GM21576 (cell line): Measurements from ENCODE around the gene IFT25.

Experiments
- ATAC-seq: cut with Tn5 transposase; IDR thresholded peaks from one replicate; pipeline ENCODE4 v1.9.1; 2021; ENCODE audit warnings: mild to moderate bottlenecking, moderate library complexity; ENCODE audit not compliant: unreplicated experiment

The IFT25 gene

DNA sequence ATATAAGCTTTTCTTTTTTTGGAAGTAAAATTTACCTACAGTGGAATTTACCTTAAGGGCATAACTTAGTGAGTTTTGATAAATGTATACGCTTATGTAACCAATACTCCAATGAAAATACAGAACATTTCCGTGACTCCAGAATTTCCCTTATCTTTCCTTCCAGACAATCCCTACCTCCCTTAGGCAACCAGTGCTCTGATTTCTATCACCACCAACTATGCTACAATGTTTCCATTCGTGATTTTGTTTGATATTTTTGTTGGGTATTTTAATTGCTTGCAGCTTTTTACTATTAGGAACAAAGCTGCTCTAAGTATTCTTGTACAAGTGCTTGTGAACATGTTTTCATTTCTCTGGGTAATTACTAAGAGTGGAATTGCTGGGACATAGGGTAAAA is 14.6 kb downstream of the IFT25 start:
- ATAC-seq, result no peak

DNA sequence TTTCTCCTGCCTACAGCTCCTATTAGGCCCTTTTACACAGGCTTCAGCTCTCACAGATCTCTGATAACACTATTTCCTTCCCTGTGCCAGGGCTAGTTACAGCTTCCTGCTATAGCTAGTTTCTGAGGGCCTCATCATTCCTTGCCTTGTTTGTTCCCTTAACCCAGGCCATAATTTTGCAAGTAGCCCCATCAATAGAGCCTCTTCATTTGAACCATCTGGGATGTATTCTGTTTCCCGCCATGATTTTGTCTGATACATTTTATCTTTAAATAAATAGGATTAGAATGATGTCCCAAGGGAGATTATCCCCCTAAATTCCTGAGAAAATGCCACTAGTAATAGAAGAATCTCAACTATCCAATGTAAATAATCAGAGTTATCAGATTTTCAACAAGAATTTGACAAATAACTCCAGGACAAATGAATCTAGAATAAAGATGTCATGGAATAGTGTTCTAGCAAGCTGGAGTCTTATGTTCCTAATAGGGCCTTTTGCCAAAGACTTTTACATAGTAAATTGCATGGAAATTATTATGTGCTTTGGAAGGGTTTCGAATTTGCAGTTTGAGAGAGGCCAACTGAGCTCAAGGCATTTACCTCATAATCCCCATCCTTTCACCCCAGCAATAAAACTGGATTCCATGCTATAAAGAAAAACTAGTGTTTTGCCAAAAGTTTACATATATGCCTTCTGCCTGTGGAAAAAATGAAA is 16.1 kb downstream of the IFT25 start:
- ATAC-seq, result no peak

DNA sequence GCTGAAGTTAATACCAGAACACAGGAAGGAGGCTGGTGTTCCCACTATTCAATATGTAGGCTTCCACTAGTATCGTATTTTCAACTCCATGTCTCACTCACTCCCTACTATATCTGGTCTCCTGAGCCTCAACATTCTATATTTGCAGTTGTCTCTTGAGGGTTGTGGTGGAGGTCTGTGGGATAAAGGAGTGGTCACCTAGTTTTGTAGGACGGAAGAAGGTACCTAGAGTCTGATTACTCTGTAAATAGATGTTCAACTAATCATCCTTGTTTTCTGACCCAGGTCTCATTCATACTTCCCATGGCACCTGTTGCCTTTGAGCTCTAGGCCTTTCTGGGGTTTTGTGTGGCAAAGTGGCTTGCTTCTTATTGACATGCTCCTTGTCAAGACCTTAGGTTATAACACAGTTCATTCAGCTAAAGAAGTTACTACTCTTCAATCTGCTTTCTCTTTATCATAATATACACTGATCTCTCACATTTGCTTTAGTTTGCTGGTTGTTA is 18.1 kb downstream of the IFT25 start:
- ATAC-seq, result no peak

DNA sequence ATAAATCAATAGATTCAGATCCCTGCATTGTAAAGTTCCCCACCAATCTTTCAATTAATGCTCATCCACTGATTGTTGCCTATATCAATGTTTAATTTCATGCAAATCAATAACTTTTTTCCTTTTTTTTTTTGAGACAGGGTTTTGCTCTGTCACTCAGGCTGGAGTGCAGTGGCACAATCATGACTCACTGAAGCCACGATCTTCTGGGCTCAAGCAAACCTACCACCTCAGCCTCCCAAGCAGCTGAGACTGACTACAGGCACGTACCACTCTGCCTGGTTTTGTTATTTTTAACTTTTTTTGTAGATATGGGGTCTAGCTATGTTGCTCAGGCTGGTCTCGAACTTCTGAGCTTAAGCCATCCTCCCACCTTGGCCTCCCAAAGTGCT is 25.8 kb downstream of the IFT25 start:
- no peak for ATAC-seq

DNA sequence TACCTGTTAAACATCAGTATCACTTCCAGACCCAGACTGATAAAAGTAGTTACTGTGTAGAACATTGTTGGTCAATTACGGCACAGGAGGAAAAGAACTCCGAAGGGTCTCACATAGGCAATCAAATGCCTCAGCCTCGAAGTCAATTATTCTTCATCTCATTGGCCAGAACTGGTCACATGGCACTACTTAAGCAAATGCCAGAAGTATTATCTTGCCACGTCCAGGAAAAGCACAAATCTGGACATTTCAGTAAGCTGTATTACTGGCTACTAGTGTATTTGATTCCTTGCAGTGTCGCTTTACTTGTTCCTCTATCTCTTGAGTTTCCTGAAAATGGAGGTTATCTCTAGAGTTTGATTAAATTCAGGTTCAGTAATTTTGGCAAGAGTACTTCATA is 27.2 kb downstream of the IFT25 start:
- no peak for ATAC-seq

DNA sequence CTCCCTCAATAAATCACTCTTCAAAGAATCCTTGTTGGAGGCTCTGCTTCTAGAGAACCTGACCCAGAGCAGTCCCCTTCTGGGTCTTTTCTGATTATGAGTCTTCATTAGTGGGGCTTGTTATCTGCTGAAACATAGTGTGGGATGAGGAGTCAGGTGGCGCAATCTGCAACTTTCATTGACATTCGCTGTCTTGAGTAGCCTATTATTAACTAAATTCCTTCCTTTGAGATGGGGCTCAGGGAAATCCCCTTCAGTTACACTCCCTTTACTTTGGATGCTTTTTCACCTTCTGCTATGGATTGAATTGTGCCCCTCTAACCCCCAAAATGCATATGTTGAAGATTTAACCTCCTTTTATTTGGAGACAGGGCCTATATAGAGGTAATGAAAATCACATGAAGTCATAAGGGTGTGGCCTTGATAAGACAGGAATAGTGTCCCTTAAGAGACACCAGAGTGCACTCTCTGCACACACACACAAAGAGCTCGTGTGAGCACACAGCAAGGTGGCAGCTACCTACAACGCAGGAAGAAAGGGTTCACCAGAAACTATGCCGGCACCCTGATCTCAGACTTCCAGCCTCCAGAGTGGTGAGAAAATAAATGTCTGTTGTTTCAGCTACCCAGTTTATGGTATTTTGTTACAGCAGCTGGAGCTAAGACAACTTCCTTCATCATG is 32.0 kb downstream of the IFT25 start:
- no peak for ATAC-seq

DNA sequence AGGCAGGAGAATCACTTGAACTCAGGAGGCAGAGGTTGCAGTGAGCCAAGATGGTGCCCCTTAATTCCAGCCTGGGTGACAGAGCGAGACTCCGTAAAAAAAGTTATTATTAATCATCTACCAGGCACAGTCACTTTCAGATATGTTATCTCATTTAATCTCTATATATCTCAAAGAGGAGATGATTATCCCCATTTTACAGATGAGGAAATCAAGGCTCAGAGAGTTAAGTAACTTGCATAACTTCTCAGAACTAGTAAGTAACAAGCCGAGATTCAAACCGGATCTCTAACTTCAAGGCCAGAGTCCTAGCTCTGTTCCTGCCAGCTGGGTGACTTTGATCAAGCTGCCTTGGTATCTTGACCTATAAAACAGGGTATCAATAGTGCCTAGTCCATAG is 34.1 kb downstream of the IFT25 start:
- no peak for ATAC-seq

DNA sequence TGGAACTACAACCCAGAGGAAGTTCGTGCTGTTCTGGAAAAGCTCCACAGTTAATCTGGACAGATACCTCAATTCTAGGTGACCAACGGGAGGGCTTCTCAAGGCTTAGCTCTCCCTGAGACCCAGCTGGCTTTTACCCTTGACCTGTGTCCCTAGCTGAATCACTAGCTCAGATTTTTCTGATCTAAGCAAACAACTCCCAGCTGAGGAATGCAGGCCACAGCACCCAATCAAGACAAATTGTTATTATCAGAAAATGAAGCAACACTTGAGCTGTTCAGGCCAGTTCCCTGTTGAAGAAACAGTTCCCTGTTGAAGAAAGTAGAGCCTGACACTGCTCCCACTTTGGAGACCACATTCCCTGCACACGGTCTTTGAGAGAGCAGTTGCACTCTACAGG is 35.6 kb downstream of the IFT25 start:
- no peak for ATAC-seq

DNA sequence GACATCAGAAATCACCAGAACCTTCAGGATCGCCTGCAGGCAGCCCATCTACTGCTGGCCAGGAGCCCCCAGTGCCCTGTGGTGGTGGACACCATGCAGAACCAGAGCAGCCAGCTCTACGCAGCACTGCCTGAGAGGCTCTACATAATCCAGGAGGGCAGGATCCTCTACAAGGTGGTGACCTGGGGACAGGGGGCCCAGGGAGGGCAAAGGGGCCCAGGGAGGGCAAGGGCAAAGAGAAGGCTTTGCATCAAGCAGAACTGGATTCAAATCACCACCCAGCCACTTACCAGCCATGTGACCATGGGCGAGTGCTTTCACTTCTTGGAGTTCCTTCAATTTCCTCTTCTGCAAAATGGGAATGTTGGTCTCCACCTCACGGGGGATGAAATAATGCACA is 39.4 kb downstream of the IFT25 start:
- ATAC-seq, result no peak

DNA sequence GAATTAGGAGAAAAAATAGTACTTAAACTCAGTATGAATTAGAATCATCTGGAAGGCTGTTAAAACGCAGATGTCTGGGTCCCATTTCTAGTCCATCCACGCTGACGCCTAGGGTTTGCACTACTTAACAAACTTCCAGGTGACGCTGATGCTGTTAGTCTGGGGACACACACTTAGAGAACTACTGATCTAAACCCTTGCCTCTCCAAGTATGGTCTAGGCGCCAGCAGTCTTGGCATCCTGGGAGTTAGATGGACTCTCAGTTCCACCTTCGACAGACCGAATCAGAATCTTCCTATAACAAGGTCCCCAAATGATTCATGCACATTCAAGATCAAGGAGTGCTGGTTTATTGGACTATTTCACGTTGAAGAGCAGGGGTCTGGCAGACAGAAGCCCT is 40.0 kb downstream of the IFT25 start:
- ATAC-seq, result no peak

DNA sequence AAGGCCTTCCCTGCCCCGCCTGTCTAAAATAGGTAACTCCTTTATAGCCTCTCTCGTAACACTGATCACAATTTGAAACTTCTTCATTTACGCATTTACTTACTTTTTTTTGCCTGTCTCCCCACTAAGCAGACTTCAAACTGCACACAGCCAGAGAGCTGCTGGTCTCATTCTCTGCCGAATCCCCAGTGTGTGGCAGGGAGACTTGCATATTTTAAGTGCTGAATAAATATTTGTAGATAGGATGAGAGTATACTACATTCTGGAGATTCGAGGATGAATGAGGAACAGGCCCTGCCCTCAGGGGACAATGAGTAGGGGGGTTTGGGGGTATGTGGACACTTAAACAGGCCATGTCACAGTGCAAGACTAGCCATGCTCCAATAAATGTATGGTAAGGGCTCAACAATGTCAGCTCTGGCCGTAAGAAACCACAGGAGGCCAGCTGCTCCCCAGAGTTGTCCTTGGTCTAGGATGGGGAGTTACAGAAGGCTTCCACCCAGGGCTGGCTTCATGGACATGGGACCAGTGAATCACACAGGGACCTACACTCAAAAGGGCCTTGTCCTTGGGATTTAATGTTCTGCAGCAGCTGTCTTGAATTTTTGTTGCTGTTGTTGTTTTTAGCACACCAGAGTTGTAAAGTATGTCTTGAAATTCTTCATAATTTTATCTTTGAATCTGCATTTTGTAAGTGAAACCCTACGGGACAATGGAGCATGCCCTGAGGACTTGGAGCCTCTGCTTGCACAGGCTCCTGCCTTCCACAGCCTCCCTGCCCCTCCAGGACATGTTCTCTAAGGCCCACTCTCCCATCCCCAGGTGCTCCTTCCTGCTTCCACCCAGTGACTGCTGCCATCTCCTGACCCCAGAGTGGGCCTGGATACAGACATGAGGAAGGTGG is 43.0 kb downstream of the IFT25 start:
- no peak for ATAC-seq

DNA sequence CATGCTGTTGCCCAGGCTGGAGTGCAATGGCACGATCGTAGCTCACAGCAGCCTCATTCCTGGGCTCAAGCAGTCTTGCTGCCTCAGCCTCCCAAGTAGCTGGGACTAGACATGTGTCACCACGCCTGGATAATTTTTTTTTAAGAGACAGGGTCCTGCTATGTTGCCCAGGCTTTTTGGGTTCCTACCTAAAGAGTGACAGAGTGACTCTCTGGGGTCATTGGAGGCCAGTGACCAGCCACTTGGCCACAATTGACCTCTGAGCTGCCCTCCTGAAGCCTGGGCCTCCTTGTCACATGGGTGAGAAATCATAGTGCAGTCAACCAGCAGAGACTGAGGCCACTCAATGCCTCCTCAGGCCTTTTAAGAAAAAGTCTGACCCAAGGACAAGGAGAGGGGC is 45.8 kb downstream of the IFT25 start:
- no peak for ATAC-seq

DNA sequence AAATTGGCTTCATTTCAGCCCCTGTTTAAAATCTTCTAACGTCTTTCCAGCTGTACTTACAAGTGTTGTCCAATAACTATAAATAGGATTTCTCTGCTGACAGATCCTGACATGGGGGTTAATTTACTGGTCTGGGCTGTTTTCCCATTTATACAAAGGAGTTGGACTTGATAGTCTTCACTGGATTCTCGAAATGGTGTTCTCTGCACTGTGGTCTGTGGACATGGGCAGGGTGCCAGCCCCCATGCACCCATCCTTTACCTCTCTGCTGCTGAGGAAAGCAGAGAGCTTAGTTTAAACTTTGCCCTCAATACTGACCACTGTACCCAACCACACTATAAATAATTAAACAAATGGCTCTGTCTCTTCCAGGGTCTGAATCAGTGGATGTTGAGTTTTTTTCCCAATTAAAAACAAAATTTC is 46.3 kb downstream of the IFT25 start:
- no peak for ATAC-seq

DNA sequence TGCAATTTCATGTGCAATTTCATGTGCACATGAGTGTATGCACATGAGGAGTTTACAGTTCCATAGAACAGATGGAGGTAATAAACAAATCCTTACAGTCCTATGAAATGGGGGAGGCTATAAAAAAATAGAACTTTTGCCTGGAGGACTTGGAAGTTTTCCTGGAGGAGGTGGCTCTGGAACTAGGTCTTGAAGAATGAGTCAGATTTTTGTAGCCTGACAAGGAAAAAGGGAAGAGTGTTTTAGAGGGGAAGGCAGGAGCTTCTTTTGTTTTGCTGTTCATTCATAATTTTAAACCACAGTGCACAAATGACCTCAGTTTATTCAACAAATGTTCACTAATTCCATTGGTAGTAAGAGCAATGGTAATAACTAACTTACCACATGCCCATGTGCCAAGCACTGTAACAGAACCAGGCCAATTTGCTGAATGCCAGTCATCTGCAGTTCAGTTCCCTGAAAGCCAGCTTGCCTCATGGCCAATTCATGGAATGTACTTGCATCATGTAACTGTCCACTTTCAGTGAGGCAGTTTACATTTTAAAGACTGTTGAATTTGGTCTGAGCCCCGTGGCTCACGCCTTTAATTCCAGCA is 48.8 kb downstream of the IFT25 start:
- no peak for ATAC-seq

DNA sequence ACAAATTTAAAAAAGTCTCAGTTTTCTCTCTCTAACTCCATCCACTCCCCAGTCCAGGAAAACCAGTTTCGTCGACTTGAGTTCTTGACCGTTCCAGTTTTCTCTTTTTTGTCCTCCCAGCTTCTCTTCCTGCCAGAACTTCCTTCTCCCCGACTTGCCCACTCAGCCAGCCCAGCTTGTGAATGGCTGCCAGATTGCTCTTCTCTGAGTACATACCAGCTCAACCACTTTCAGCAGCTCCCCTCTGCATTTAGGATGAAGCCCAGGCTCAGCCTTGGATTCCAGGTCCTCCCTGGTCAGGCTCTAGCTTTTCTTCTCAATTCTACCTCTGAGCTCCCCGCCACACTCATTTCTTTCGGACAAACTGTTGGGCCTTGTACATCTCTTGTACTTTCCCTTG is 50.1 kb downstream of the IFT25 start:
- ATAC-seq, result no peak

DNA sequence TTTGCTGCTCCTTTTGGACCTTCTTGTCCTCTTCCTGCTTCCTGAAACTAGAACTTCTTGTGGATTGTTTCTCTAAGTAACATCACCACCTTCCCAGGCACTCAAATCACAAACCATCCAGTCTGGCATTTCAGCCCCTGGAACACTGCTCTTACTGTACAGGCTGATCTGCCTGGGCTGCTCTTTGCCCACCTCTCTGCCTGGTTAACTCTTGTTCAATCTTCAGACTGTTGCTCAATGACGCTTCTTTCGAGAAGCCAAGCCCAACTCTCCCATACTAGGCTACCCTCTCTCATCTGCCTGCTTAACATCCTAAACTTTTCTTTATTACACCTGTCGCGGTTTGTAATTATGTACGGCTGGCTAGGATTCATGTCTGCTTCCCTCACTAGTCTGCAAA is 50.9 kb downstream of the IFT25 start:
- no peak for ATAC-seq

DNA sequence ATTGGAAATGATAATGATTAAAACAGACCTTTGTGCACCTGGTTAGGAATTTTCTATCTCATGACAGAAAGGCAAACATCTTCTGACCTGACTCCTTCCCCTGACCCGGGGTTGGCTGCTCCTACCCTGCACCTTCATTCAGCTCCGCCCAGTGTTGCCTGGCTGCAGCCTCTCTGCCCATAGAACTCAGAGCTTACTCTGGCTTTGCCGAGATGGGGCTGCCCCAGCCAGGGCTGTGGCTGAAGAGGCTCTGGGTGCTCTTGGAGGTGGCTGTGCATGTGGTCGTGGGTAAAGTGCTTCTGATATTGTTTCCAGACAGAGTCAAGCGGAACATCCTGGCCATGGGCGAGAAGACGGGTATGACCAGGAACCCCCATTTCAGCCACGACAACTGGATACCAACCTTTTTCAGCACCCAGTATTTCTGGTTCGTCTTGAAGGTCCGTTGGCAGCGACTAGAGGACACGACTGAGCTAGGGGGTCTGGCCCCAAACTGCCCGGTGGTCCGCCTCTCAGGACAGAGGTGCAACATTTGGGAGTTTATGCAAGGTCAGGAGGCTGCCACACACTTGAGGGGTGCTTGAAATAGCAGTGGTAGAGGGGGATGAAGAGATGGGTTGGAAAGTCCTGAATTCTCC is 51.4 kb downstream of the IFT25 start, which contains the start of gene DIO1:
TSS of gene DIO1 (plus strand) at position 189 of the 638 bp plus-strand sequence. CDS start at position 213, 24 bp downstream.
- ATAC-seq, result no peak

DNA sequence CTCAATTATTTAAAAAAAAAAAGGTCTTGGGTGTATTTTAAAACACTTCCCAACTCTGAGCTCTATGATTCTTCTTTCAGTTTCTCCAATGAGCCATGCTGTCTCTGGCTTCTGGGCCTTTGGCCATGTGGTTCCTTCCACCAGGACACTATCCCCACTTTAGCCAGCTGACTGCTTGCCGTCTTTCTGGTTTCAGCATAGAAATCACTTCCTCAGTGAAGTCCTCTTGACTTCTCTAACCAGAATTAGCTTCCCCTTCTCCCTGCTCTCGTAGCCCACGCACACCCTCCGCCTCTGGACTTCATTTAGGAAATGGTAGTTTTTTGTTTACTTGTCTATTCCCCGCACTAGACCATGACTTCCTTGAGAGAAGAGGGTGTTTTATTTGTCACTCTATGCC is 52.6 kb downstream of the IFT25 start:
- no peak for ATAC-seq

DNA sequence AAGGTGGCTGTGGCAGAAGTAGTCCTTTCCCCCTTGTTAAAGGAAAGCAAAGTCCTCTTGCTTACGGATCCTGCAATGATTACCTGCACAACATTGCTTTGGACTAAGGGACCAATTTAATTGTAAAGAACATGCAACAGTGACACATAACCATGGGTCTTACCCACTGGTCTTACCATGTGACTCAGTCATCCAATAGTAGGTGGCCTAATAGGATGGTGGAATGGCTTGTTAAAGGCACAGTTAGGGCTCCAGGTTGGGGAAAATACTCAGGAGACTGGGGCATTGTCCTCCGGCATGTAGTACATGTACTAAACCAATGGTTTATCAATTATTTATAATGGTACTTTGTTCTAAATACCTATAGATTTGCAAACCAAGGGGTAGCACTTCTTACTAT is 53.8 kb downstream of the IFT25 start:
- no peak for ATAC-seq

DNA sequence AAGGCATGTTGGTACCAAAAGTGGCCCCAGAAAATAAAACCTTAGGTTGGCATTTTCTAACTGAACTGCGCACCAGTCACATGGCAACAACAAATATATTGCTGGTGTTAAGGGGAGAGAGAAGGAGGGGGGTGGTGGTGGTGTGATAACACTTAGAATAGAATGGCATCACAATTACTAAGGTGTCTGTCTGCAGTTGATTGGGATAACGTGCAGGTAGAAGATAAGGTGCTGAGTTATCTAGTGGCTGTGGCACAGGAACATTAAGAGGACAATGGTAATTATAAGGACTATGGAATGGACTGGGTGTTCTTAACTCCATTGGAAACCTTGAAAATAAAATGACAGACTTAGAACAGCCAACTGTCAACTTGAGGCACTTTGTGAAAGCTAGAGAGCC is 54.5 kb downstream of the IFT25 start:
- no peak for ATAC-seq

DNA sequence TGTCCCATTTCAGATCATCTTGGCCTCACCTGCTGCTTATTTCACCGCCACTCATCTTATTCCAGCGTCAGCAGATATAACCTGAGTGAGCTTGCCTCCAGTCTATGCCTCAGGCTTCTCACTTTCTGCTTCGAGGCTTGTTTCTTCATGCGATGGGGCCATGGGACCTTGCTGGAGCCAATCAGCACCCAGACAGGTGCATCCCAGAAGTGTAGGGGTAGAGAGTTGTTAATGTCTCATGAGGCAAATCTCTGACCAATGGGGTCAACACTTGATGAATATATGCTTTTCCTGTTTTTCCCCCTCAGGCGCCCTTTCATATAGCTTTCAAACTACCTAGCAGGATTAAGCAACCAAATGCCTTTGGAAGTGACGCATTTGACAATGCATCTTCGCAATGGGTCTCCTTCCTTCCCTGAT is 55.0 kb downstream of the IFT25 start:
- no peak for ATAC-seq
